Head of caudate nucleus (tissue), 42 donors: ENCODE data around the gene ZNF415.
"Not testable (repeated sequence)": the region's sequence is repeated elsewhere in the genome, so short reads cannot be mapped to it uniquely, and the experiment has no call there.

Experiments used
- DNase-seq, 42 donors: peaks; one replicate each; pipeline versions ENCODE4 v3.0.0 to v3.0.0-alpha.2; 2020 to 2021; ENCODE audit warnings: mixed read lengths in 7 of 42
- intact Hi-C: fragments of 100-400 bp; cut with DNase I; formaldehyde crosslinking; loops from one replicate; pipeline ENCODE4 v1.15.0; 2022

The ZNF415 gene

GRCh38 chr19:53132141-53132991 is at the start of gene ZNF415:
ZNF415 (minus strand) TSS chr19:53132910; CDS start chr19:53122676, 10,234 bp downstream.
- intact Hi-C loops, result loop anchor here (10.0 kb wide), 1 partner anchor 58 kb away; no protein-coding TSS in a partner anchor
- DNase-seq, result peak; percentile 78 to 95 (median 88)

DNA sequence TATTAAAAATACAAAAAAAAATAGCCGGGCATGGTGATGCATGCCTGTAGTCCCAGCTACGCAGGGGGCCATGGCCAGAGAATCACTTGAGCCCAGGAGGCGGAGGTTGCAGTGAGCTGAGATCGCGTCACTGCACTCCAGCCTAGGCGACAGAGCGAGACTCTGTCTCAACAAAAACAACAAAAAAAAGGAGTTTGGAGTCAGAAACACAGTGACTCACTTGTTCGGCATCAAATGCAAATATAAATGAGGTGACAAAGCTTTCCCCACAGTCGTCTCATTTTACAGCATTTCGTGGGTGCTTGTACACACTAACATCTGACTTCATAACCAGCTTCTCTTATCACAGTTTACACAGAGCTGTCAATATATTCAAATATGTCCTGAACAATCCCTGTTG is 49.5 kb upstream of the ZNF415 start:
- intact Hi-C loops, result no loop called here

DNA sequence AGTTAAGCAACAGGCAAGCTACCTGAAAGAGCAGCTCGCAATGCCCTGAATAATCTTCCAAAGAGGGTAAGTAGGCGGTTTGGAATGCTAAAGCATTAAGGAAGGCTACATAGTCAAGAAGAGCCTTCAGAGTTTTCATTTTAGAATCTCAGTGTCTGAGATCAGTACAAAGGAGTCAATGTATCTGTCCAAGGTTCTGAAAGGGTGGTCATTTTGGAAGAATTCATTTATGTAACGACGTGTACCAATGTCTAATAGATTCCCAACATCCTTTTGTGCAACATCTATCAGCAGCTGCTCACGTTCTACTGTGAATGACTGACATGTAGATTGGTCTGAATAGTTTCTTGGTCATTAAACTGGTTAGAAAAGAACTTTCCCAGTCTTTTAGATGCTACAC is 45.3 kb upstream of the ZNF415 start:
- intact Hi-C loops, result no loop called here
- no peak for DNase-seq

More for the DNA sequence above, 49.5 kb upstream of the ZNF415 start:
- no peak for DNase-seq

GRCh38 chr19:53172889-53173288 is 40.2 kb upstream of the ZNF415 start:
- DNase-seq, result no peak
- intact Hi-C loops, result no loop called here

DNA sequence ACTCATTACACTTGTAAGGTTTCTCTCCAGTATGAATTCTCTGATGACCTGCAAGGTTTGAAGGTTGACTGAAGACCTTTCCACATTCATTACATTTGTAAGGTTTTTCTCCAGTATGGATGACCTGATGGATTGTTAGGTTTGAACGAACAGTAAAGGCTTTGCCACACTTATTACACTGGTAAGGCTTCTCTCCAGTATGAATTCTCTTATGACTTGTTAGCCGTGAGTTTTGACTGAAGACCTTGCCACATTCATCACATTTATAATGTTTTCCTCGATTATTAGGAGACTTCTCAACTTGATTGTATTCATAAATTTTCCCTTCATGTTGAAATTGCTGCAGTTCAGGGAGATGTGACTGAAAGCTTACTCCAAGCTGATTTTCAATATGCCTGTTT is 33.0 kb upstream of the ZNF415 start:
- no peak for DNase-seq
- intact Hi-C loops, result no loop called here

DNA sequence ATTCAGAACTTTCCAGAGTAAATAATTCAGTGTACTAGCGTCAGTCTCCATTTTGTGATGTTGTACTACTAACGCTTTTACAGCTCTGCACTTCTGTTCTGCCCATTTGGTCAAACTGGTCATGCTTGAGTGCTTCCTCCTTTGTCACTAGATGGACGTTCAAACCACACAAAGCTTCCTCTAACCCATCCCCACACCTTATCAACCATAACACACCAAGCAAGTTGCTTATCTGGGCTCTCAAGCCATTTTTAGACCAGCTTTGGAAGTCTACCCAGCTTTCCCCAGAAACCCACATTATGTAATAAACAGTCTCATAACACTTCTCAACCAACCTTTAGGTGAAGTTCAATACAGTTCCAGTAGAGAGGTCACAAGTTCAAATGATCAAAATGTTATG is 28.4 kb upstream of the ZNF415 start:
- intact Hi-C loops, result no loop called here

GRCh38 chr19:53160350-53160749 is 27.6 kb upstream of the ZNF415 start:
- DNase-seq, result no peak
- intact Hi-C loops, result no loop called here

More for the DNA sequence above, 28.4 kb upstream of the ZNF415 start:
- DNase-seq, result no peak

- DNase-seq, result peak in 37 of 42 donors; percentile 4 to 57 (median 23)
- intact Hi-C loops, result no loop called here
Measured at GRCh38 chr19:53158119-53158656, 25.5 kb upstream of the ZNF415 start.

- intact Hi-C loops, result no loop called here
- DNase-seq, result peak in 11 of 42 donors; percentile 3 to 44 (median 9)
Measured at GRCh38 chr19:53157626-53158025, 24.9 kb upstream of the ZNF415 start.

GRCh38 chr19:53156850-53157249 is 24.1 kb upstream of the ZNF415 start:
- intact Hi-C loops, result no loop called here
- DNase-seq, result peak in 12 of 42 donors; percentile 7 to 56 (median 17)

GRCh38 chr19:53147645-53148044 is 14.9 kb upstream of the ZNF415 start:
- no peak for DNase-seq
- intact Hi-C loops, result no loop called here

GRCh38 chr19:53140351-53140750 is 7.6 kb upstream of the ZNF415 start:
- intact Hi-C loops, result no loop called here
- no peak for DNase-seq

DNA sequence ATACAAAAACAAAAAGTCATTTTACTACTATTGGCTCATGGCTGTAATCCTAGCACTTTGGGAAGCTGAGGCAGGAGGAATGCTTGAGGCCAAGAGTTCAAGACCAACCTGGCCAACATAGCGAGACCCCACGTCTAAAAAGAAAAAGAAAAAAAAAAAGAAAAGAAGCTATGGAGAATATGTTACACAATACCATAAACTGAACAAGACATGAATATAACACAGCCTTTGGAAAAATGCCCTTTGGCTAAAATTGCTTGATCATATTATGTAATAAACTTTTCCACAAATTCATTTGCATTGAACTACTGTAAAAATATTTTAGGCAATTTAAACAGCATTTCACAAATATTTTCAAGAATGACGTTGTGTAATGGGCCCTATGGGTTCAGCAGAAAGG is 3.7 kb upstream of the ZNF415 start:
- intact Hi-C loops, result loop anchor here (10.0 kb wide), 1 partner anchor 62 kb away; no protein-coding TSS in a partner anchor
- no peak for DNase-seq

DNA sequence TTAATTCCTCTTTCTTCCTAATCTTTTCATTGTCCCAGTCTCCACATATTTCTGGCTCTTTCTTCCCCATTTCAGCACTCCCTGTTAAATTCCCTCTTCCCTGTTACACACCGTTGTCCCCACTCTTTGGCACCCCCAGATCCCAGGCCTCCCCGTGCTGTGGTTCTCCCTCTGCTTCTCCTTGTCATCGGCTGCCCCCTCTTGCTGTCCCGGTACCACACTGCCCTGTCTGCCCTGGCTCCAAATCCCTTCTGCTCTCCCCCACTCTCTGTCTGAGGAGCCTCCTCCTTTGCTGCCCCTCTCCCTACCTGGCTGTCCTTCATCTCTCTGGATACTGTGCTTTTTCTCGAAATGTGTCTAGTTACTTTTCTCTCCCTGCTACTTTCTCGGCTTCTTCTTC is 983 bp downstream of the ZNF415 start:
- intact Hi-C loops, result loop anchor here (10.0 kb wide), 1 partner anchor 57 kb away; no protein-coding TSS in a partner anchor

GRCh38 chr19:53131085-53131590 is 1.6 kb downstream of the ZNF415 start:
- DNase-seq, result no peak
- intact Hi-C loops, result loop anchor here (10.0 kb wide), 1 partner anchor 56 kb away; no protein-coding TSS in a partner anchor

More for the DNA sequence above, 983 bp downstream of the ZNF415 start:
- peak in 29 of 42 donors; percentile 10 to 74 (median 44) for DNase-seq

DNA sequence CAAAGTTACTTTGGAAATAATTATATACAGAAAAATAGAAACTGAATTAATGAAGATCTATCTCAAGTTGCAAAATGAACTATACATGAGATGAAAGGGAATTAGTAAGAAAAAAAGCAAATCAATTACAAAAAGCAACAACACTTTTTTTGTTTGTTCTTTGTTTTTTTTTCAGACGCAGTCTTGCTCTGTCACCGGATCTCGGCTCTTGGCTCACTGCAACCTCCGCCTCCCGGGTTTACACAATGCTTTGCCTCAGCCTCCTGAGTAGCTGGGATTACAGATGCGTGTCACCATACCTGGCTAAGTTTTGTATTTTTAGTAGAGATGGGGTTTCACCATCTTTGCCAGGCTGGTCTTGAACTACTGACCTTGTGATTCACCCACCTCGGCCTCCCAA is 2.2 kb downstream of the ZNF415 start:
- intact Hi-C loops, result loop anchor here (10.0 kb wide), 1 partner anchor 56 kb away; no protein-coding TSS in a partner anchor
- peak in 24 of 42 donors; percentile 16 to 71 (median 40) for DNase-seq

- intact Hi-C loops, DNase-seq: not testable (repeated sequence)
Measured at GRCh38 chr19:53126733-53127526, 5.8 kb downstream of the ZNF415 start.

- DNase-seq, result no peak
- intact Hi-C loops, result no loop called here
Measured at GRCh38 chr19:53123400-53123799, 9.3 kb downstream of the ZNF415 start.

- intact Hi-C loops, result no loop called here
Measured at GRCh38 chr19:53112286-53112685, 20.4 kb downstream of the ZNF415 start.

More at GRCh38 chr19:53112286-53112685, 20.4 kb downstream of the ZNF415 start:
- peak in 10 of 42 donors; percentile 7 to 63 (median 30) for DNase-seq
